Inferior parietal cortex (tissue), 1 donor: ENCODE results near the gene MS4A6E.
A peak's percentile ranks its signal among the peaks of the same experiment; 100 is the strongest.

Experiments
- DNase-seq: peaks from one replicate; pipeline ENCODE4 v3.0.0-alpha.2; 2016; ENCODE audit errors: extremely low spot score

MS4A6E gene

DNA sequence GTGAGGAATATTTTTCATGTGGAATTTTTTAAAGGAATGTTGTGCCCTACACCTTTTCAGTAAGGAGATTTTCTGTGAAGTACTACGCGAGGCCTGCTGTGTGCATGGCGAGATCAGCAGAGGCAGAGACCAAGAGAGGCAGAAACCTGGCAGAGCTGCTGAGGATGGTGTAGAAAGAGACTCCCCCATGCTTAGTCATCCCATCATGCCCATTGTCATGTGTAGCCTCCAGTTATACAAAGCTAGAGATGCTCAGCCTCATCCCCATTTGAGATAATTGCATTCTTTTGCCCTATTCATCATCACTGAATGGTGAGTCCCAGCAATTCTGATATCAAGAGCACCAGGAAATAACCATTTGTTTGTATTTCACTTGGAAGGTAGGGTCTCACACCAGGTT is 48.3 kb downstream of the MS4A6E start:
- DNase-seq = no peak

DNA sequence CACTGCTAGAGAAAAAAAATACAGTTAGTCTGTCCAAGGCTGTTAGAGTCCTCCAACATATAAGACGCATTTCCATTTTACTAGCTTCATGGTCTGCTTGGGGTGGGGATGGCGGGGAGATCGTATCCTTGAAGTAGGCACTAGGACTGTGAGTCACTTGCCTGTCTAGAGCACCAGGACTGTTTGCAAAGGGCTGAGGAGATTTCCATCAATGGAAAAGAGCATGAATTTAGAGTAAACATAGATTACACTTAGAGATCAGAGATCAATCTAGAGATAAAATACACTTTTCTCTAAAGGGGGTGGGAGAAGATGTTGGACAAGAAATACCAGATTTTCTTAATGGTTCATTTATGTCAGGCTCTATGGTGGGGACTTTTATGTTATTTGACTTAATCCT is 49.5 kb downstream of the MS4A6E start:
- no peak for DNase-seq

GRCh38 chr11:60377401-60378136 is 50.5 kb downstream of the MS4A6E start:
- DNase-seq = peak; percentile 18

DNA sequence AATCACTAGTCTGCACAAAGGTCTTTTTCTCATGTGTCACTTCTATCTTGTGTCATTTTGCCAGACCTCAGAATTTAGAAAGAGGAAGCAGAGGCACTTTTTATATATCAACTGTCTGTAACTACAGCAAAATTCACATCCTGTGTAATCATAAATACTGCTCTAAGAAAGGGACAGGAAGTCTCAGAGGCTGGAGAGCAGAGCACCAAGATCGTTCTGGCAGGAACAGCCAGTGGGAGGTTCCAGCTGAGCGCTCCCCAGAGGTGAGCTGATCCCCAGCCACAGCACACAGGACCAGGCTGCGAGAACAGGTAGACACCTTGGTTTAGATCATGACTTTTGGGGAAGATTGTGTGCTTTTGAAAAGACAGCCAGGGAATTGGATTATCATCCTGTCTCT is 51.3 kb downstream of the MS4A6E start, which contains the start of gene MS4A7:
MS4A7 (plus strand) TSS at position 179 of the 400 bp plus-strand sequence. CDS start 4,610 bp downstream, outside the sequence.
- DNase-seq = no peak

- DNase-seq = no peak
Measured at GRCh38 chr11:60389279-60389910, 62.3 kb downstream of the MS4A6E start.

- DNase-seq = no peak
Measured at GRCh38 chr11:60390419-60390818, 63.4 kb downstream of the MS4A6E start.
